HCEC 1CT (cell line): ENCODE measurements around the gene MGAT4C.
"Not testable (repeated sequence)": the region's sequence is repeated elsewhere in the genome, so short reads cannot be mapped to it uniquely, and the experiment has no call there.

ENCODE experiments used
- DNase-seq: peaks from one replicate; pipeline ENCODE4 v3.0.0-alpha.2; 2017

MGAT4C gene

DNA sequence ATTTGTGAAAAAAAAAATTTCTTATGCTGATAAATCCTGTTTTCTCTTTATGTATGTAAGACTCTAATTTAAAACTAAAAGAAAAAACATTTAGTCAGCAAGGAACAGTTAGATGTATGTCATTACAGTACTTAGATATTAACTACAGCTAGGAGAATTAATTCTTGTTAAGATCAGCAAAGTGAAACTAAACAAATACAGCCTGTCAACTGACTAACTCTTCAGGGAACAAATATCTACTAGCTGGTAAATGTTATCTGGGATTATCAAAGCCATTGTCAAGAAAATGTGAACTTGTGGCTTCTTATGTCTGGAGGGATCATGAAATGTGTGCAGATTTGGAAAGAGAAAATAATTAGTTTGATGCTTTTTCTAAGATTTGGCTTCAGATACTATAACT lies 27.5 kb downstream of the MGAT4C start:
- DNase-seq: peak; percentile 11

DNA sequence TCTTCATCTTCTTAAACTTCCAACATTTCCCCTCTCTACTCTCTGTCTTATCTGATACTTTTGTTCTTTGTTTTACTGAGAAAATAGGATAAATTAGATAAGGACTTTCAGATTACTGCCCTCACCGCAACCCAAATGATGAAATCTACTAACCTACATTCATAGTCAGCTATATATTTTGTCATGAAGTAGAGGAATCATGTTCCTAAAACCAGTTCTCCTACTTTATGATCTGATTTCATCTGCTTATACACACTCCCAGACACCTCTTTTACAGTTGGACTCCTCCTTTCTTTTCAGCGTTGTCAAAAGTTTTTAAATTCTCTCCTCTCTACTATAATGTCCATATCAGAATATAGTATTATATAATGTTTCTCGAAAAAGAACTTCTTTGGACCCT lies 29.7 kb downstream of the MGAT4C start:
- no peak for DNase-seq

DNA sequence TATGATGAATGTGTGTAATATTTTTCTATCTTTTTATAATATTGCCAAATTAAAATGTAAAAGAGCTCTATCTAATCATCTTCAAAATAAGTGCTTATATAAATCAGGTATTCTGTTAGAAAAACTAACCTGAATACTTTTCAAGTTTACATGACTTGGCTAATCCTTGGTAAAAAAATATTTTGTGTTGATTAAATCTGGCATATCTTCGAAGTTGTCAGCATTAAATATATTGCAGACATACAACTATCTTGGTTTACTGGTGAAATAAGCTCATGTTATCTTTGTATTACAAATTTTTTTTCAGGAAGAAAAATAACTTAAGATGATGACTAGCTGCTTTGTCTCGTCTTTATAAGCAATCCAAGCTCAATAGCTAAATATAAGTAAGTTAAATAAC lies 39.6 kb downstream of the MGAT4C start:
- DNase-seq: no peak

DNA sequence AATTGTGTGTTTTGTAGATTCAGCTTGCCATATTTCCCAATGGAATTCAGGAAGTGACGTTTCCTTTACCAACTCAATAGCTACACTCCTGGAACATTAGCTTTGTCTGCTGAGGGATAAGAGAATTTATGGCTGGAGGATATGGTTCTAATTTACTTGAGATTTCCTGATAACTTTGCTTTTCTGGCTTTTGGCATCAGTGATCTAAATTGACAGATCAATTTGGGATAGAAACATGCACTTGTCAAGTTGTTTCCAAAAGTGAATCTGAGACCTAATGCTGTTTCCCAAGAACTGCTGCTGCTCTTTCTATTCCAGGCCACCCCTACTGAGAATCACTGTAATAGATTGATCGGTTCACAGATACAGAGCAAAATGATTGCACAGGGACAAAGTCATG lies 43.2 kb downstream of the MGAT4C start:
- DNase-seq: no peak

DNA sequence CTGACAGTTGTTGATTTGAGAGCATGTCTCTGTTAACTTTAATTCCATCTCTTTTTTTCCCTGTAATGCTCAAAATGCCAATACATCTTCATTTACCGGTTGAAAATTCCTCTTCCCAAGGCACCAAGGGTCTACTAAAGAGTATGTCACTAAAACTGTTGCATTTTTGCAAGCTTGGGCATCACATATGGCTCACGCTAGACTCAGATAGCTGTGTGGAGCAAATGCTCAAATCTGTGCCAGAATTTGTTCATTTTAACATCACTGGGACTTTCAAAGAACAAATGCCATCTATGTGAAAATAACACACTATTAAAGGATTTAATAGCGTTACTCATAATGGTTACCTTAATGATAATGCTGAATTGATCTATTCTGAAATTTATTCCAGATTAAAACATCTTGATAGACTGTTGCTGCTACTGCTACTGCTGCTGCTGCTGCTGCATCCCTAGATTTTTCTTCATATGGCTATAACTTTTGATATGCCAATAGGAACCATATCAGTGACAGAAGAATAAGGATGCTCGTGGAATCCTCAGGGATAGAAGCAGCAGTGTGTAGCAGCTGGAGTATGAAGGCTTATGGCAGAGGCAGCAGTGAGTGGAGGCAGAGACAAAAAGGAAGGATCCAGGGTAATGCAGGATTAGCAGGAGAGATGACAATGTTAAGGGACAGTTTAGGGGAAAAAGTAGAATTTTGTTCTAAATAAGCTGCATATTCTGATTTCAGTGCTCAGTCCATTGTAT lies 57.3 kb downstream of the MGAT4C start:
- DNase-seq: no peak

DNA sequence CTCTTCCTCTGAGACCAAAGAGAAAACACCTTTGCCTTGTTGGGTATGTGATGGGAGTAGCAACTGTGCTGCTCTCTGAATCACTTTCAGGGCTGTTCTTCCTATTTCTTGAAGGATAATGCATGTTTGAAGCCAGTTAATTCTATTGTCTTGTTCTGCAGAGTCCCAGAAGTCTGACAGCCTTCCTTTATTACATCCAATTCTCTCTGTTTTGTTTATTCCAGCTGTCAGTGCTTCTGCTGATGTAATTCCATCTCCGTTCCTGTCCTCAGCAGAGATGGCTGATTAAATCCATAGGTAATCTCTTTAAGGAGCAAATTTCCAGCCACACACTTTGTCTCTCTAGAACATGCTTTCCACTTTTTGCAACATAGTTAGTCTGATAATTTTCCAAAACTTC lies 59.7 kb downstream of the MGAT4C start:
- DNase-seq: no peak

DNA sequence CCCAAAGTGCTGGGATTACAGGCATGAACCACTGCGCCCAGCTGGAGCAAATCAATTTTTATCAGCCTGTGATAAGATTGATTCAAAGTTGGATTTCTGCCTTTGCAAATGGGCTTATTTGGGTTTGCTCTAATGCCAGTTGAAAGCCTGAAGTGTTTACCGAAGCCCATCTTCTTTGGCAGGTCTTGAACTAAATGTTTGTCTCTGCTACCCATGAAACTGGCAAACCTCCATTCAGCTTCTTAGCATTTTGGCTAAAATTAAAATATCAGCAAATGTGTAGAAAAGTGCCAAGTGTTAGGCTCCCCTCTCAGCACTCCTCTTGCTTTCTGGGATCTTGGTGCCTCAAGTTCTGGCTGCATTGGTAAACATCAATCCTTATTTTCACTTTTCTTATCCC lies 61.5 kb downstream of the MGAT4C start:
- no peak for DNase-seq

DNA sequence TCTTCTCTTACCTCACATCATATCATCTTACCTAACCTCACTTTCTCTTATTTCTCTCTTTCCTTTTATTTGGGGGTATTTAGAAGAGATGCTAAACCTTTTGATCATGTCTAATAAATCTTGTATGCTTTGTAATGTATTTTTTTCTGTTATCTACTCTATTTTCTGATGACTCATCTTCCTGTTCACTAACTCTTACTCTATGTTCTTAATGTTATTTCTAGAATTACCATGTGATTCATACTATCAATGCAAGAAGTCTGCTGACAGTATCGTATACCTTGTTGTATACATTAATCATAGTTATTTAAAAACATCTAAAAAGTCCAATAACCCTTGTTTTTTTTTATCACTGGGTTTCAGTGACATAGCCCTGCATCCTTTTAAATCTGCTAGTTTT lies 62.3 kb downstream of the MGAT4C start:
- peak; percentile 83 for DNase-seq

DNA sequence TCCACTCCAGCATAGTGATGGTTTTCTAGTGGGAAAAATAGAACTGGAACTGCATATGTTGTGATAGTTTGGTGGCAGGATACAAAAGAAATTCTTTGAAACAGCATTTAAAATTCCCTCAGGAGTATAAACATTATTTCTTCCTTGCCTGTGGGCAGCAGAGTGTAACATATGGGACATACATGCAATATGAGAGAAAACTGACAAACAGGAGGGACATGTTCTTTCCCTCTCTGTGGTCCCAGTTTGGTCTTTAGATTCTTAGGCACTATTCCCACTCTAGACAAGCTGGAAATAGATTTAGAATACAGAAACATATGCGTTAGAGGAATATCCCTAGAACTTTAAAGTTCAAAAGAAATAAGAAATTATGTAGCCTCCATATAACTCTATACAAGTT lies 68.0 kb downstream of the MGAT4C start:
- DNase-seq: no peak

DNA sequence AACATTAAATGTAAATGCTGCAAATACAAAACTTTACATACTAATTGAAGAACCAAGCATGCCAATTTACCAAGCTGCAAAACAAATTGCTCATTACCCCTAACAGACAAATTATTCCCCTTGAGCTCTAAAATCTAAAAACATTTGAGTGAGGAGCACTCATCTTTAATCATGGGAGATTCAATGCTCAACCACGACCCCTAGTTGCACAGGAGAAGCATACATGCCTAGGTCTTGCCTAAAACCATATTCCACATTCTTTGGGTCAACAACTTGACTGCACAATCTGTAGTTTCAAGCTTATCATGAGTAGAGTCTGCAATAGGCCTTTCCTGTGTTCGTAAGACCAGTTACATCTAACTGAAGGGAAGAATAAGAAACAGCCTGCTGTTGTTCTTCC lies 69.7 kb downstream of the MGAT4C start:
- DNase-seq: peak; percentile 68

DNA sequence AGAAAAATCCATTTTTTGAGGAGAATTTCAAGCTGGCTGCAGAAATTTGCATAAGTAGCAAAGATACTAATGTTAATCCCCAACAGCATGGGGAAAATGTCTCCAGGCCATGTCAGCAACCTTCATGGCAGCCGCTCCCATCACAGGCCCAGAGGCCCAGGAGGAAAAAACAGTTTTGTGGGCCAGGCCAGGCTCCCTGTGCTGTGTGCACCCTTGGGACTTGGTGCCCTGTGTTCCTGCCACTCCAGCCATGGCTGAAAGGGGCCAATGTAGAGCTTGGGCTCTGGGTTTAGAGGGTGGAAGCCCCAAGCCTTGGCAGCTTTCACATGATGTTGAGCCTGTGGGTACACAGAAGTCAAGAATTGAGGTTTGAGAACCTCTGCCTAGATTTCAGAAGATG lies 76.3 kb downstream of the MGAT4C start:
- no peak for DNase-seq

DNA sequence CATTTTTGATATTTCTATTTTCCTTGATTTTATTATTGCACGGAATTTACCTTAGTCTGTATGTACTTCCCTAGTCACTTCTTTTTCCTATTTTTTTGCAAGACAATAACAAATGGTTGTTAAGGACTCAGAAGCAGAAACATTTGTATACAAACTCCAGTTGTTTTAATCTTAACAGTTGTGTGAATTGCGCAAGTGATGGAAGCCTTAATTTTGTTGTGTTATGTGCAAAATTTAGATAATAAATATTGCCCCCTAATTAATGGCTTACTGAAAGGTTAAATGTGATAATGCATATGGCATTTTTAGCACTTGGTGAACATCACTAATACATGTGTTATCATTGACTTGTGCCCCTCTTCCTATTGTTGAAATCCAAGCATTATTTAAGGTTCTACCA lies 82.0 kb downstream of the MGAT4C start:
- no peak for DNase-seq

DNA sequence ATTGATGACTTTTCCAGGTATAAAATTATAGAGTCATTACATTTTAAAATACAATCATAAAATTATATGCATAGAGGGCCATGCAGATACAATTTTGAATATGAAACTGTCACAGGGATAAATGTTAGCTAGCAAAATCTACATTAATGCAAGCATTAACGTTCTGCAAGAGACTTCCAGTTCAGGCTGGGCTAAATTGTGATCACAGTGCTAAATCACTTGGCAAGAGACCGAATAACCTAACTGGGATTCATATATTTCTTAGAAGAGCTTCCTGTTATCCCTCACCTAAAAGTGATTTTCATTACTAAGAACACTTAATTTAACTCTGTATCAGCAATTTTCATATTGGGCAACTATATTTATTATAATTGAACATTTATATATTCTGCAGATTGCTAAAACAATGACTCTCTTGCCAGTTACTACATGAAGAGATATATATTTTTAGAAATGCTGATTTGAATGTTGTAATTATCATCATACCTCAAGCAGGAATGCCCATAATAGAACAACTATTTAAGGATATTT lies 83.2 kb downstream of the MGAT4C start:
- no peak for DNase-seq

DNA sequence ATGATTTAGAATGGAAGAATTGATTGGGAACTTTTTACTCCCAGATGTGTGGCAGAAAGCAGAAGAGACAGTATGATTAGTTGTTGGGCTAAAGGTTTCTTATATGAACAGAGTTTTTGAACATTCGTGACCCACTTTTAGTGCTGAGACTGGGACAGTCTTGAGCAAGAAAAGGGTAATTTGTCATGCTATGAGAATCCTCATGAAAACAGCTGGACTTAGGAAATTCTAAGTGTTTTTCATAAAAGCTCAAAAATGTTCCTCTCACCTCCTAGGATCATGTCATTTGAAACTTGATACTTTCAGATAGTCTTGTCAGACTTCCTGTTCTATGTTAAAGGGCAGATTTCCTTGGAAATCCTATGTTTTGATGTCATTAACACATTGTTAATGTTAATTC lies 86.1 kb downstream of the MGAT4C start:
- peak; percentile 61 for DNase-seq

DNA sequence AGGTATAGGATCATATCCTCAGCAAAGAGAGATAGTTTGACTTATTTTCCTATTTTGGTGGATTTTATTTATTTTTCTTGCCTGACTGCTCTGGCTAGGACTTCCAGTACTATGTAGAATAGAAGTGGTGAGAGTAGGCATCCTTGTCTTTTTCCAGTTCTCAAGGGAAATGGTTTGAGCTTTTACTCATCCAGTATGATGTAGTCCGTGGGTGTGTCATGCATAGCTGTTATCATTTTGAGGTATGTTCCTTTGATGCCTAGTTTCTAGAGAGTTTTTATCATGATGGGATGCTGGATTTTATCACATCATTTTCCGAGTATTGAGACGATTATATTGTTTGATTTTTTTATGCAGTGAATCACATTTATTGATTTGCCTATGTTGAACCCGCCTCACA lies 97.2 kb downstream of the MGAT4C start:
- peak; percentile 57 for DNase-seq

DNA sequence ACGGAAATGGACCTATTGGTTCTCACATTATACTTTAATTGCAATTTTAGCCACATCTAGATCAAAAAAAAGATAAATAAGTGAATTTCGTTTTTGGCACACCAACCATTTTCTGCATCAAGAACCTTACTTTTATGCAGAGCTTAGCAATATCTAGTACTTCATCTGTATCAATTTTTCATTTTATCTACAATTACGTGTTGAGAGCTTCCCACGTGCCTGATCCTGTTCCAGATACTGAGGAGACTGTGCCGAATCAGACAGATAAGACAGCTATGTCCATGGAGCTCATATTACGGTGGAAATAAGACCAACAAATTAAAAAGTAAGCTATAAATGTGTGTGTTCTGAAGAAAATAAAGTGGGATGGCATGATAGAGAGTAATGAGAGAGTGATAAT lies 101.6 kb downstream of the MGAT4C start:
- no peak for DNase-seq

DNA sequence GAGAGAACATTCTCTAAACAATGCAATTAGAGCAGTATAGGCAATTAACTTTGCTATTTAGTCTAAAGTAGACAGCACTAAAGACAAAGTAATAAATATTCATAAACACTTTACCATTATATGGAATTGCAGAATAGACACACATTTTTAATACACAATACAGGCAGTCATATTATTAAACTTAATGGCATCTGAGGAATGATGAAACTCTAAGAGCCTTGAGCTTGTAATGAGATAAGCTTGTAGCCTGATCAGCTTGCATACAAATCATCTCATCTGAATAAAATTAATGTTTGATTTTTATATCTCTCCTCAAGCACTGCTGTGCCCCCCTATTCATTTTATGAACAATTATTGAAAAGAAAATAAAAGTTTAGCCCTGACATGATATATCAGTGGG lies 107.6 kb downstream of the MGAT4C start:
- no peak for DNase-seq

DNA sequence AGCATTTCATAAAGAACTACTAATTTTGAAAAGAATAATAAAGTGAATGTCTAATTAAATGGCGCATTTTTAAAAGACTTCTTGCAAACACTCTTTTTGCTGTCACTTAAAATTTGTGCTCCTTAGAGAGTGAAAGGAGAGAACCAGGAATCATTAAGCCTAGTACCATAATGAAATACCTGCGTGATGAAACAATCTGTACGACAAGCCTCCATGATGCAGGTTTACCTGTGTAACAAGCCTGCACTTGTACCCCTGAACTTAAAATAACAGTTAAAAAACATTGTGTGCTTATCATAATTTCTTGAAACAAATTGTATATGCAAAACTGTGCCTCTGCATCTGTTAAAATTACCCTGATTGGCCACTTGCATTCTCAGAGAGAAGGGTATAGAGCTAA lies 108.1 kb downstream of the MGAT4C start:
- DNase-seq: no peak

DNA sequence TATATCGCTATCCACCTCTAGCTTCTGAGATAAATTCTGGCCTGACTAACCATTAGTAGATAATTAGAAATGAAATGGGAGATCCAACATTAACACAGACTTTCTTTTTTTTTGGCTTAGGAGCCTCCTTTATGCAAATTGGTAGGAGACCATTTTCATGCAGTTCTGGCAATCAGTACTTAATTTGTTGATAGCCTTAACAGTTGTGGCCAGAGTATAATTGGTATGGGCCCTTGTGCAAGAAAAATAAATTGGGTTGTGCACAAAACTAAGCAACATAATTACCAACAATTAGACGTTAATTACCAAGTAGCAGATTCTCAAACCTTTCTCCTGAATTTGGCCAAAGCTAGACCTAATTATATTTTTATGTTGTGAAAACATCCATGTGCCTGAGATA lies 111.0 kb downstream of the MGAT4C start:
- no peak for DNase-seq

DNA sequence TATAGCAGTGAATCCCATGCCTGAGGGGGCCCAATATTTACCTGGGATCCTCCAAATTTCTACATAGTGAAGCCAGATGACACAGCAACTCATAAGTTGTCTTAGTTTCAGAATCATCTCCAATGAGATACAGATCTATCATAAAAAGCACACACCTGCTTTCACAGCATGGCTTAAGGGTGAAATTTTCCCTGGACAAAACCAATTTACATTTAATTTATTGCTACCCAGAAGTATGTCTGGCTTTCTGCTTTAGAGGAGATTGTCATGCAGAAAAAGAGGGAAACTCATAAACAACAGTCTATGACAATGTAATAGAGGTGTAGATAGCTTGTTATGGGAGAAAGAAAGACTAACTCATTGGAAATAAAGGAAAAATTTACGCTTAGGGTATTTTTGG lies 113.0 kb downstream of the MGAT4C start:
- DNase-seq: no peak

DNA sequence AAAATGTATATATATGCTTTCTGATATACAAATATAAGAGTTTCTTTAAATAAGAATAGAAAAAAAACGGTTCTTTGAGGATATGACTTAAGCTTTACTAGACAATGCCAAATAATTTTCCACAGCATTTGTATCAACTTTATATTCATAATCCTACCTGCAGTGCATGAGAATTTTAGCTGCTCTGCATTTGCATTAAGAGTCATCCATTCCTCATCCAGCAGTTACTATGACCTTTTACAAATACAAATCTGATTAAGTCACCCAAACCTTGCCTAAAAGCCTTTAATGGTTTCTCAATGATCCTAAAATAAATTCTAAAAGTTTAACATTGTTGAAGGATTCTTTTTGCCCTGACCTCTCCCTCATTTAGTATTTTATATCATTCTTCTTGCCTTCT lies 116.5 kb downstream of the MGAT4C start:
- peak; percentile 53 for DNase-seq

DNA sequence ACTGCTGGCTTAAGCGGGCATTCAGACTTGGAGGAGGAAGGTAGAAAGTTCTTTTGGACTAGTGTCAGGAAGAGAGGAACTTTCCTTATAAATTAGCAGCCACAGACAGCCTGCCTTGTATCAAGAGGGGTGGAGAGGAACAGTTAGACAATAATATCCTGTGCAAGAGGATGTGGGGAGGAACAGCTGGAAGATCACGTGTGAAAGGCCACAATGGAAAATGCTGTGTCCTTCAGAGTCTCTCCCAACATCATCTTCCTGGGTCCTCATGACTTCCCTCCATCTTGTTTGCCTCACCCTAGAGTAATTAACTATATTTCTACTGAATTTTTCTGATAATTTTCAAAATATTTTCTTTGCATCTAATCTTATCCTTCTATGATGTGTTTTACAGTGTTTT lies 117.4 kb downstream of the MGAT4C start:
- DNase-seq: peak; percentile 7

DNA sequence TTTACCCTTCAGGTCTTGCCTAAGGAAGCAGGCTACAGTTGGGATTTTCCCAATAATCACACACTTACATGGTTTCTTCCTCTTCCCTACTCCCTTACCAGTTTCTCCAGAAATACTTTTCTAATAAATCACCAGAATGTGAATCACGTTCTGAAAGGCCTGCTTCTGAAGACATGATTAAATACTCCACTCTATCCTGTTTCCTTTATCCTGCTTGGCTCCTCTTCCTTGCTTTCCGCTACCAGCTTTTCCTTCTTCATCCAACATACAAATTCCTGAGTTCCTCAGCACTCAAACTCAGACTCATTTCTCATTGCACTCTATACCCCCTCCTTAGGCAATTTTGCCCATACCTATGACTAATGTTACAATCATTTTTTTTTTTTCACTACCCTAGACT lies 118.3 kb downstream of the MGAT4C start:
- DNase-seq: peak; percentile 89

DNA sequence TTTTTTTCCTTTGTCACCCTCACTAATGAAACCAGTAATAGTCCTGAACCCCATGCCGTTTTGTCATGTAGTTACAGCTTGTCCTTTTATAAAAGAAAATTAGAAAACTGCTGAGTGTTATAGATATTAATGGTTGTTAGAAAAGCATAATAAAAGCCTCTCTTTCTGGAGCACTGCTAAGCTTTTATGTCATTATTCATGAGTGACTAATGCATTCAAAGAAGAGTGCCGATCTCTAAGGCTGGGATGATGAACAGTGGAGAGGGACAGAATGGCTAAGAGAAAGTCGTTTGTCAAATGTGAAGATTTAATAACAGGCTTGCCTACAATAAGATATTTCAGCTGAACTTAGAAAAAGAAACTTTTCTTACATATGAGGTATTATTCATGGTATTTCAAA lies 121.6 kb downstream of the MGAT4C start:
- peak; percentile 69 for DNase-seq

DNA sequence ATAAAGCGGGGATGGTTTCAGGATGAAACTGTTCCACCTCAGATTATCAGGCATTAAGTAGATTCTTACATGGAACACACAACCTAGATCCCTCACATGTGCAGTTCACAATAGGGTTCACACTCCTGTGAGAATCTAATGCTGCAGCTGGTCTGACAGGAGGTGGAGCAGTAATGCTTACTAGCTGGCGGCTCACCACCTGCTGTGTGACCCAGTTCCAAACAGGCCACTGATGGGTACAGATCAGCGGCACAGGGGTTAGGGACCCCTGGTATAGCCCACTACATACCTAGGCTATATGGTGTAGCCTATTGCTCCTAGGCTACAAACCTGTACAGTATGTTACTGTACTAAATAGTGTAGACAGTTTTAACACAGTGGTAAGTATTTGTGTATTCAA lies 129.3 kb downstream of the MGAT4C start:
- not testable (repeated sequence) for DNase-seq
